Ovary (tissue), 3 donors: Measurements from ENCODE around the gene SRCIN1.

ENCODE experiments used
- CTCF ChIP-seq, 3 donors: fragments of 450-650 bp in 2 of 3; fragments of 200-600 bp in 1 of 3; IDR thresholded peaks; one replicate each; pipeline versions ENCODE4 v1.5.1 to v1.8.0; 2016 to 2022; ENCODE audit warnings: antibody characterized with exemption in 3 of 3, mild to moderate bottlenecking in 1 of 3
- POLR2A ChIP-seq: fragments of 450-650 bp; IDR thresholded peaks from one replicate; pipeline ENCODE4 v1.6.1; 2017; ENCODE audit warnings: antibody characterized with exemption, mild to moderate bottlenecking, moderate library complexity
- donor health status: DM: no; HTN: no; CAD: no.

GRCh38 chr17:38617967-38618760, 12.4 kb upstream of the SRCIN1 start:
- no peak for TF ChIP-seq CTCF (IDR thresholded peaks at IDR 0.05)
- TF ChIP-seq POLR2A: no peak
